Stimulated activated CD4-positive, alpha-beta T cell treated with anti-CD3 and anti-CD28 coated beads, Interleukin-2, amount 100 ng/mL, for 4 hours (primary cell): ENCODE data around the gene DDI2.
"Not testable (repeated sequence)": the region's sequence is repeated elsewhere in the genome, so short reads cannot be mapped to it uniquely, and the experiment has no call there.

Source experiments
- DNase-seq: peaks from one replicate; pipeline ENCODE4 v3.0.0-alpha.2; 2020; ENCODE audit warnings: low read depth

DDI2 gene

DNA sequence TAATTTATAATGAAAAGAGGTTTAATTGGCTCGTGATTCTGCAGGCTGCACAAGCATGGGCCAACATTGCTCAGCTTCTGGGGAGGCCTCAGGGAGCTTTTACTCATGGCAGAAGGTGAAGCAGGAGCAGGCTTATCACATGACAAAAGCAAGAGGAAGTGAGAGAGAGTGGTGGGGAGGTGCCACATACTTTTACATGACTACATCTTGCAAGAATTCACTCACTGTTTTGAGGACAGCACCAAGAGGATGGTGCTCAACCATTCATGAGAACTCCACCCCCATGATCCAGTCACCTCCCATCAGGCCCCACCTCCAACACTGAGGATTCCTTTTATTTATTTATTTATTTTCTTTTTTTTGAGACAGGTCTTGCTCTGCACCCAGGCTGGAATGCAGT, 61.3 kb downstream of the DDI2 start:
- no peak for DNase-seq

GRCh38 chr1:15680131-15680530, 62.9 kb downstream of the DDI2 start:
- no peak for DNase-seq

GRCh38 chr1:15680561-15681348, 63.5 kb downstream of the DDI2 start:
- DNase-seq: no peak

GRCh38 chr1:15681349-15682292, 64.4 kb downstream of the DDI2 start:
- no peak for DNase-seq

- DNase-seq: no peak
Observed at GRCh38 chr1:15682936-15683341, 65.7 kb downstream of the DDI2 start.

- no peak for DNase-seq
Observed at GRCh38 chr1:15683345-15684039, 66.2 kb downstream of the DDI2 start.

- peak; percentile 22 for DNase-seq
Observed at GRCh38 chr1:15684042-15684461, 66.8 kb downstream of the DDI2 start, which contains the start of gene PLEKHM2. TSS of gene PLEKHM2 (plus strand) at chr1:15684320. CDS start at chr1:15684559, 239 bp downstream.

DNA sequence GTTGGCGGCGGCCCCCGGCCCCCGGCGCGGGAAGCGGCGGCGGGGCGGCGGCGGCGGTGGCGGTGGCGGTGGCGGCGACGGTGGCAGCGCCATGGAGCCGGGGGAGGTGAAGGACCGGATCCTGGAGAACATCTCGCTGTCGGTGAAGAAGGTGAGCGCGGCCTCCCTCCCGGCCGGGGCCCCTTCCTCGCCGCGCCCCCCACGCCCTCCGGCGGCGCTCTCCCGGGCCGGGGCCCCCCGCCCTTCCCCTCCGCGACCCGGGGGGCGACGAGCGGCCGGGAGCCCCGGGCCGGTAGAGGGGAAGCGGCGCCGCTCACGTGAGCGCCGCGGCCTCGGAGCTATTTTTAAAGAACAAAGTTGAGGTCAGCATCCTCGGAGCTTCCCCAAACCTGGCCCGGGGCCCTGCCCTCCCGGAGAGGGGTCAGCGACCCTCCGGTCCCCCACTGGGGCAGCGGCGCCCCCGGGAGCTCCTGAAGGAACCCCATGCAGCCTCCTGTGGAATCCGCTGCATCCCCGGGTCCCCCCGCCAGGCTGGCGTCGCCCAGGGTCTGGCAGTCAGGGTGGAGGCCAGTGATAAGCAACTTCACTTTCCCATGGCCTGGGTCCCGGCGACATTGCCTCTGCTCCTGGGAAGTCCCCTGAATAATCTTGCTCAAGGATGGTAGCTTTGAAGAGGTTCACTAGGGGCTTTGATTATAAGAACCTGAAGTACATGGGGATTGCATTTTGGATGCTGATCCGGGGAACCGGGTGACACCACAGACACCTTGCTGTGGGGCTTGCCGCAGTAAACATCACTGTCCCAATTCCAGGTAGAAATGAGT, 67.4 kb downstream of the DDI2 start:
- DNase-seq: peak; percentile 3

DNA sequence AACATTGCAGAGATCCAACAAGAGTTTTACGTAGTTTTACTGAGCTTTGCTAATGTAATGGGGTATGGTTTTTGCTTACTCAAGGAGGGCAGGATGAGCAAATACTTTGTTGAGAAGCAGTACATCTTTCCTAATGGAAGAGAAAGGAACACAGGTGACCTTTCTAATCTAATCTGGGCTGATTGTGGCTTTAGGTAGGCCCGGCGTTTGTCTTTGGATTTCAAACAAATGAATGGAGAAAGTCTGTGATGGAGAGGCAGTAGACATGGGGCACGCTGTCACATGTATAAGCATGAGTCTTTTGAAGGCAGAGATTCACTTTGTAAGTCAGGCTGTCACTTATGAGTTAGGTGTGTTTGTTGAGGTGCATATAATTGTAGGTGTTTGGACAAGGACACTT, 68.6 kb downstream of the DDI2 start:
- DNase-seq: no peak

- no peak for DNase-seq
Observed at GRCh38 chr1:15687446-15687845, 70.2 kb downstream of the DDI2 start.

GRCh38 chr1:15690317-15690716, 73.1 kb downstream of the DDI2 start:
- no peak for DNase-seq

GRCh38 chr1:15691434-15692032, 74.3 kb downstream of the DDI2 start:
- DNase-seq: no peak

DNA sequence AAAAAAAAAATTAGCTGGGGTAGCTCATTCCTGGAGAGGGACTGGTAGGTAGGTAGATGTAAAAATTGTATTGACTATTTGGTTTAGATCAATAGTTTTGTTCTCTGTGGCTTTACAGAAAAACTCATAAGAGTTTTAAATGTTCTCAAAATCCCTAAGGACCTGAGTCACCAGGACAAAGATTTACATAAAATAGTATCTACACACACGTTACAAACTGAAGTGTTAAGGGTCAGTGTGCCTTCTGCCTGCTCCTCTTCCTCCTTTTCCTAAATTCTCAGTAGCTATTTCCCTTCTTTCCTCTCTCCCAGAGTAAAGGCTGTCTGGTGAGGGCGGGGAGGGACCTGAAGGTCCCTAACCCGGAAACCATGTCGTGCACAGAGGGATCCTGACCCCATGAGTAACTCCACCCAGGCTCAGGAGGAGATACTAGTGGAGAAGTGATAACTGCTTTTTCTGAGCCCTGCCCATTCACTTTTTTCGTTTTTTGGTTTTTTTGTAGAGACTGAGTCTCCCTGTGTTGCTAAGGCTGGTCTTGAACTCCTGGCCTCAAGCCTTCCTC, 74.9 kb downstream of the DDI2 start:
- no peak for DNase-seq

DNA sequence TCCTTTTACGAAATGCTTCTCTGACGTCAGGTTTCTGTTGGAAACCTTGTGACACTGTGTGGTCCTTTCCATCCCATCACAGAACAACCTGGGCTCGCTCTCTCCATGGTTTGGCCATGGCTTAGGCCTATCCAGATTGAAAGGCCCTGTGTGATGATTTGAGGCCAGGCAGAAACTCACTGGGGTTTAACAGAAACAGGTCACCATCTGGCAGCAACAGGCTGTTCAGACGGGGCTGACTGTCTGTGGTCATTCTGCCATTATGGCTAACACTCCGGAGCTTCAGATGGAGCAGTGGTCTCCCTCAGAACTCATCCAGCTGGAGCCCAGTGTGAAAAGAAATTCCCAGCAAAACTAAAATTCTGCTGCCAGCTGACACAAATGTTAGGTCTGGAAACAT, 76.1 kb downstream of the DDI2 start:
- DNase-seq: no peak

DNA sequence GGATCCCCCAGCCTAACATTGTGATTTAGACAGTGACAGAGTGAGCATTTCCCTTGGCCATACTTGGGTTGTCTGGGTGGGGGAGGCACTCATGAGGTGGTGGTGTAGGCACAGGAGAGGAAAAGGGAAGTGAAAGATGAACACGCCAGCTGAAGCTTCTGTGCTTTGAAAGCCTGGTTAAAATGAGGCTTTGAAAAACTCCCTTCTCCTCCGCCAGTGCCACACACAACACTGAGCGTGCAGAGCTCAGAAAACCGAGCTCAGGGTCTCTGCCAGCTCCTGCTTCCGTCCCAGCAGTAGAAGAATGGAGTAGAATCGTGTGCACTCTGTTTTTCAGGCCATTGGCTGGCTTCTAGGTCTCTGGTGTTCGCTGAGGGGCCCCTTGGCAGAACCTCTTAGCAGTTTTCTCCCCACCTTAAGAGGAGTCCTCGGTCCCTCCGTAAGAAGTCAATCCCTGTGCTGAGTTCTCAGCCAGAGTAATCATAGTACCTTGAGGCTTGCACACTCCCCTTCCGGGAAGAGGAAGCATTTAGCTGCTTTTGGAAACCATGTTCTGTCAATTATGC, 79.8 kb downstream of the DDI2 start:
- DNase-seq: peak; percentile 15

- no peak for DNase-seq
Observed at GRCh38 chr1:15698201-15698600, 80.9 kb downstream of the DDI2 start.

DNA sequence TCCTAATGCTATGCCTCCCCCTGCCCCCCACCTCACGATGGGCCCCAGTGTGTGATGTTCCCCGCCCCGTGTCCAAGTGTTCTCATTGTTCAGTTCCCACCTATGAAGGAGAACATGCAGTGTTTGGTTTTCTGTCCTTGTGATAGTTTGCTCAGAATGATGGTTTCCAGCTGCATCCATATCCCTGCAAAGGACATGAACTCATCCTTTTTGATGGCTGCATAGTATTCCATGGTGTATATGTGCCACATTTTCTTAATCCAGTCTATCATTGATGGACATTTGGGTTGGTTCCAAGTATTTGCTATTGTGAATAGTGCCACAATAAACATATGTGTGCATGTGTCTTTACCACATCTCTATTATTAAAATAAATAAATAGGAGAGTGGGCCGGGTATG, 82.1 kb downstream of the DDI2 start:
- not testable (repeated sequence) for DNase-seq

- DNase-seq: no peak
Observed at GRCh38 chr1:15700508-15700907, 83.2 kb downstream of the DDI2 start.

GRCh38 chr1:15701784-15702183, 84.5 kb downstream of the DDI2 start:
- DNase-seq: no peak
